ENCODE measurements around the gene ACVRL1. TPM values are rescaled to one million over a fixed set of nuclear protein-coding genes. Genes with fewer than 3 reads are reported as not detected.

The ACVRL1 gene
- polyA plus RNA-seq, 1 donor (not counting 4 experiments of a cell fraction or from before 2014, with no cell fraction given), result not detected

GRCh38 chr12:51870504-51870903 is 36.8 kb upstream of the ACVRL1 start:
- no peak overlapping the region for H3K4me3 ChIP-seq (ENCODE audit: control insufficient read depth in 2 of 3, extremely low read depth in 1 of 3, insufficient read depth in 2 of 3, low read depth in 1 of 3, low read length in 3 of 3)
- H3K9ac ChIP-seq (ENCODE audit: control insufficient read depth, extremely low read depth, insufficient read depth, low read length), result no peak overlapping the region
- no peaks in the 10 kb centered on the region for H3K9me1 ChIP-seq (ENCODE audit: control insufficient read depth, extremely low read depth, insufficient read depth, low read length)
- H3K9me3 ChIP-seq (ENCODE audit: control insufficient read depth, low read depth, low read length), result no peaks in the 10 kb centered on the region
- dilution Hi-C loops (cut with MboI; ENCODE audit: extremely low pct_ligation_motif_present, low sequenced_read_pairs), result no loop called here
- H3K4me1 ChIP-seq (ENCODE audit: control insufficient read depth, extremely low read depth, insufficient read depth, low read length), result no peaks in the 10 kb centered on the region
- H3K27me3 ChIP-seq (ENCODE audit: control insufficient read depth, extremely low read depth, insufficient read depth, low read length), result peaks cover 47% of the 10 kb centered on the region
- H4K20me1 ChIP-seq (ENCODE audit: control insufficient read depth, extremely low read depth, insufficient read depth, low read length), result no peaks in the 10 kb centered on the region
- no peak for FAIRE-seq
- H3K4me2 ChIP-seq (ENCODE audit: control insufficient read depth, extremely low read depth, insufficient read depth, low read depth, low read length), result no peak overlapping the region
- H3K27ac ChIP-seq (ENCODE audit: control insufficient read depth, insufficient read depth, low read length), result no peak overlapping the region
- no peak overlapping the region for H2AFZ ChIP-seq (ENCODE audit: control insufficient read depth, low read length)
- DNase-seq (ENCODE audit: low read depth, low spot score), result no peak
- TF ChIP-seq, protein P1, sequence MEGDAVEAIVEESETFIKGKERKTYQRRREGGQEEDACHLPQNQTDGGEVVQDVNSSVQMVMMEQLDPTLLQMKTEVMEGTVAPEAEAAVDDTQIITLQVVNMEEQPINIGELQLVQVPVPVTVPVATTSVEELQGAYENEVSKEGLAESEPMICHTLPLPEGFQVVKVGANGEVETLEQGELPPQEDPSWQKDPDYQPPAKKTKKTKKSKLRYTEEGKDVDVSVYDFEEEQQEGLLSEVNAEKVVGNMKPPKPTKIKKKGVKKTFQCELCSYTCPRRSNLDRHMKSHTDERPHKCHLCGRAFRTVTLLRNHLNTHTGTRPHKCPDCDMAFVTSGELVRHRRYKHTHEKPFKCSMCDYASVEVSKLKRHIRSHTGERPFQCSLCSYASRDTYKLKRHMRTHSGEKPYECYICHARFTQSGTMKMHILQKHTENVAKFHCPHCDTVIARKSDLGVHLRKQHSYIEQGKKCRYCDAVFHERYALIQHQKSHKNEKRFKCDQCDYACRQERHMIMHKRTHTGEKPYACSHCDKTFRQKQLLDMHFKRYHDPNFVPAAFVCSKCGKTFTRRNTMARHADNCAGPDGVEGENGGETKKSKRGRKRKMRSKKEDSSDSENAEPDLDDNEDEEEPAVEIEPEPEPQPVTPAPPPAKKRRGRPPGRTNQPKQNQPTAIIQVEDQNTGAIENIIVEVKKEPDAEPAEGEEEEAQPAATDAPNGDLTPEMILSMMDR (optimal IDR thresholded peaks at IDR 0.05 in 1 of 3, IDR thresholded peaks at IDR 0.05 in 1 of 3, conservative IDR thresholded peaks at IDR 0.05 in 1 of 3; ENCODE audit: extremely low read depth in 1 of 3, insufficient read depth in 2 of 3, low read length in 3 of 3), result no peak
- no peak for TF ChIP-seq EZH2 (IDR thresholded peaks at IDR 0.05; ENCODE audit: low read length)
- no peaks in the 10 kb centered on the region for H3K79me2 ChIP-seq (ENCODE audit: control insufficient read depth, insufficient read depth, low read length)
- no peaks in the 10 kb centered on the region for H3K36me3 ChIP-seq (ENCODE audit: control insufficient read depth in 2 of 2, extremely low read depth in 1 of 2, insufficient read depth in 2 of 2, low read length in 2 of 2)

DNA sequence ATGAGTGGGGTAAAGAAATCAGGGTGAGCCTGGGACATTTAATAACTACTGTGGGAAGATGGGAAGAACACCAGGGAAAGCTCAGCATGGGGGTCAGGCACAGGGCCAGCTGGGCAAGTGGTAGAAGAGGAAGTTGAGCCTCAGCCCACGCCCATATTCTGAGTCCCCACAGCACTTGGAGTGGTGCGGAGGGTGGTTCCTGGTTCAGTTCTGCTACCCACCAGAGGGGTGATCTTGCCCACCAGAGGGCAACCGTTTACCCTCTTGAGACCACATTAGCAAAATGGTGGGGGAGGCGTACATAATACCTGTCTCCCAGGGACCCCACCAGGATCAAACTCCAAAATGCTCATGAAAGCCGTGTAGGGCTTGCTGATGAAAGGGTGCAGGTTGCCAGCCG is 36.2 kb upstream of the ACVRL1 start:
- no peak for TF ChIP-seq EZH2 (IDR thresholded peaks at IDR 0.05; ENCODE audit: low read length)
- TF ChIP-seq, protein P1 (optimal IDR thresholded peaks at IDR 0.05 in 1 of 3, IDR thresholded peaks at IDR 0.05 in 1 of 3, conservative IDR thresholded peaks at IDR 0.05 in 1 of 3; ENCODE audit: extremely low read depth in 1 of 3, insufficient read depth in 2 of 3, low read length in 3 of 3), result no peak
- H2AFZ ChIP-seq (ENCODE audit: control insufficient read depth, low read length), result no peak overlapping the region
- H3K27me3 ChIP-seq (ENCODE audit: control insufficient read depth, extremely low read depth, insufficient read depth, low read length), result peaks cover 42% of the 10 kb centered on the region
- no peaks in the 10 kb centered on the region for H3K9me1 ChIP-seq (ENCODE audit: control insufficient read depth, extremely low read depth, insufficient read depth, low read length)
- H3K27ac ChIP-seq (ENCODE audit: control insufficient read depth, insufficient read depth, low read length), result no peak overlapping the region
- no peak overlapping the region for H3K4me2 ChIP-seq (ENCODE audit: control insufficient read depth, extremely low read depth, insufficient read depth, low read depth, low read length)
- H4K20me1 ChIP-seq (ENCODE audit: control insufficient read depth, extremely low read depth, insufficient read depth, low read length), result no peaks in the 10 kb centered on the region
- FAIRE-seq (no peak), DNase-seq (ENCODE audit: low read depth, low spot score) (no peak)
- dilution Hi-C loops (cut with MboI; ENCODE audit: extremely low pct_ligation_motif_present, low sequenced_read_pairs), result no loop called here
- H3K4me3 ChIP-seq (ENCODE audit: control insufficient read depth in 2 of 3, extremely low read depth in 1 of 3, insufficient read depth in 2 of 3, low read depth in 1 of 3, low read length in 3 of 3), result no peak overlapping the region
- H3K36me3 ChIP-seq (ENCODE audit: control insufficient read depth in 2 of 2, extremely low read depth in 1 of 2, insufficient read depth in 2 of 2, low read length in 2 of 2), result no peaks in the 10 kb centered on the region
- H3K79me2 ChIP-seq (ENCODE audit: control insufficient read depth, insufficient read depth, low read length), result no peaks in the 10 kb centered on the region
- H3K9me3 ChIP-seq (ENCODE audit: control insufficient read depth, low read depth, low read length), result no peaks in the 10 kb centered on the region
- no peak overlapping the region for H3K9ac ChIP-seq (ENCODE audit: control insufficient read depth, extremely low read depth, insufficient read depth, low read length)
- no peaks in the 10 kb centered on the region for H3K4me1 ChIP-seq (ENCODE audit: control insufficient read depth, extremely low read depth, insufficient read depth, low read length)

Data from keratinocyte (primary cell).